ENCODE data around the gene ARSG.
"Not testable (repeated sequence)": the region's sequence is repeated elsewhere in the genome, so short reads cannot be mapped to it uniquely, and the experiment has no call there.

The ARSG gene

GRCh38 chr17:68324654-68325336 is 33.5 kb downstream of the ARSG start:
- DNase-seq (ENCODE audit: insufficient read length) (no peak), FAIRE-seq (no peak)
- TF ChIP-seq POLR2A (IDR thresholded peaks at IDR 0.05; ENCODE audit: low read depth, low read length) (no peak), TAF1 (IDR thresholded peaks at IDR 0.05; ENCODE audit: borderline replicate concordance, low read depth, low read length) (no peak), POLR2AphosphoS5 (IDR thresholded peaks at IDR 0.05; ENCODE audit: low read depth, low read length) (no peak)

- TF ChIP-seq TAF1 (IDR thresholded peaks at IDR 0.05; ENCODE audit: borderline replicate concordance, low read depth, low read length) (no peak), POLR2AphosphoS5 (IDR thresholded peaks at IDR 0.05; ENCODE audit: low read depth, low read length) (no peak), POLR2A (IDR thresholded peaks at IDR 0.05; ENCODE audit: low read depth, low read length) (no peak)
- FAIRE-seq (no peak), DNase-seq (ENCODE audit: insufficient read length) (no peak)
Measured at GRCh38 chr17:68325961-68326360, 34.7 kb downstream of the ARSG start.

- DNase-seq (ENCODE audit: insufficient read length), result no peak
- FAIRE-seq, result no peak
- TF ChIP-seq POLR2AphosphoS5 (IDR thresholded peaks at IDR 0.05; ENCODE audit: low read depth, low read length) (no peak), TAF1 (IDR thresholded peaks at IDR 0.05; ENCODE audit: borderline replicate concordance, low read depth, low read length) (no peak), POLR2A (IDR thresholded peaks at IDR 0.05; ENCODE audit: low read depth, low read length) (no peak)
Measured at GRCh38 chr17:68326681-68327080, 35.4 kb downstream of the ARSG start.

GRCh38 chr17:68327823-68328557 is 36.7 kb downstream of the ARSG start:
- TF ChIP-seq TAF1 (IDR thresholded peaks at IDR 0.05; ENCODE audit: borderline replicate concordance, low read depth, low read length) (no peak), POLR2AphosphoS5 (IDR thresholded peaks at IDR 0.05; ENCODE audit: low read depth, low read length) (no peak), POLR2A (IDR thresholded peaks at IDR 0.05; ENCODE audit: low read depth, low read length) (no peak)
- FAIRE-seq (no peak), DNase-seq (ENCODE audit: insufficient read length) (no peak)

GRCh38 chr17:68328676-68329075 is 37.4 kb downstream of the ARSG start:
- DNase-seq (ENCODE audit: insufficient read length), result no peak
- TF ChIP-seq POLR2AphosphoS5 (IDR thresholded peaks at IDR 0.05; ENCODE audit: low read depth, low read length) (no peak), POLR2A (IDR thresholded peaks at IDR 0.05; ENCODE audit: low read depth, low read length) (no peak), TAF1 (IDR thresholded peaks at IDR 0.05; ENCODE audit: borderline replicate concordance, low read depth, low read length) (no peak)
- FAIRE-seq, result no peak

- FAIRE-seq, result no peak
- TF ChIP-seq POLR2A (IDR thresholded peaks at IDR 0.05; ENCODE audit: low read depth, low read length), result no peak
- TF ChIP-seq TAF1 (IDR thresholded peaks at IDR 0.05; ENCODE audit: borderline replicate concordance, low read depth, low read length), result no peak
- no peak for TF ChIP-seq POLR2AphosphoS5 (IDR thresholded peaks at IDR 0.05; ENCODE audit: low read depth, low read length)
Measured at GRCh38 chr17:68329331-68329730, 38.0 kb downstream of the ARSG start.

GRCh38 chr17:68331932-68332331 is 40.6 kb downstream of the ARSG start:
- DNase-seq (ENCODE audit: insufficient read length); FAIRE-seq: not testable (repeated sequence)

More at GRCh38 chr17:68329331-68329730, 38.0 kb downstream of the ARSG start:
- DNase-seq (ENCODE audit: insufficient read length), result no peak

GRCh38 chr17:68334393-68334792 is 43.1 kb downstream of the ARSG start:
- FAIRE-seq (no peak), DNase-seq (ENCODE audit: insufficient read length) (no peak)
- TF ChIP-seq POLR2A (IDR thresholded peaks at IDR 0.05; ENCODE audit: low read depth, low read length) (no peak), TAF1 (IDR thresholded peaks at IDR 0.05; ENCODE audit: borderline replicate concordance, low read depth, low read length) (no peak), POLR2AphosphoS5 (IDR thresholded peaks at IDR 0.05; ENCODE audit: low read depth, low read length) (no peak)

GRCh38 chr17:68341482-68341881 is 50.2 kb downstream of the ARSG start:
- no peak for DNase-seq (ENCODE audit: insufficient read length)
- TF ChIP-seq POLR2A (IDR thresholded peaks at IDR 0.05; ENCODE audit: low read depth, low read length) (no peak), TAF1 (IDR thresholded peaks at IDR 0.05; ENCODE audit: borderline replicate concordance, low read depth, low read length) (no peak), POLR2AphosphoS5 (IDR thresholded peaks at IDR 0.05; ENCODE audit: low read depth, low read length) (no peak)
- FAIRE-seq, result no peak

- FAIRE-seq, result no peak
- no peak for DNase-seq (ENCODE audit: insufficient read length)
- TF ChIP-seq POLR2A (IDR thresholded peaks at IDR 0.05; ENCODE audit: low read depth, low read length) (no peak), POLR2AphosphoS5 (IDR thresholded peaks at IDR 0.05; ENCODE audit: low read depth, low read length) (no peak), TAF1 (IDR thresholded peaks at IDR 0.05; ENCODE audit: borderline replicate concordance, low read depth, low read length) (no peak)
Measured at GRCh38 chr17:68343976-68344375, 52.7 kb downstream of the ARSG start.

- TF ChIP-seq POLR2AphosphoS5 (IDR thresholded peaks at IDR 0.05; ENCODE audit: low read depth, low read length) (no peak), POLR2A (IDR thresholded peaks at IDR 0.05; ENCODE audit: low read depth, low read length) (no peak), TAF1 (IDR thresholded peaks at IDR 0.05; ENCODE audit: borderline replicate concordance, low read depth, low read length) (no peak)
- FAIRE-seq, result no peak
- no peak for DNase-seq (ENCODE audit: insufficient read length)
Measured at GRCh38 chr17:68344701-68345136, 53.4 kb downstream of the ARSG start.

- DNase-seq (ENCODE audit: insufficient read length) (peak; percentile 57), FAIRE-seq (peak; percentile 92)
- TF ChIP-seq POLR2AphosphoS5 (IDR thresholded peaks at IDR 0.05; ENCODE audit: low read depth, low read length) (no peak), TAF1 (IDR thresholded peaks at IDR 0.05; ENCODE audit: borderline replicate concordance, low read depth, low read length) (no peak), POLR2A (IDR thresholded peaks at IDR 0.05; ENCODE audit: low read depth, low read length) (no peak)
Measured at GRCh38 chr17:68346448-68346847, 55.2 kb downstream of the ARSG start.
